Transverse colon (tissue), 3 donors: ENCODE results near the gene GPR171.

Source experiments
- CTCF ChIP-seq, 5 experiments: fragments of 200-600 bp in 3 of 5; fragments of 450-650 bp in 2 of 5; sonication (generic) in 3 of 5; IDR thresholded peaks; 1 replicate in 2 of 5; 2 replicates in 3 of 5; pipeline ENCODE4 v1.5.1; 2016 to 2017; ENCODE audit warnings: antibody characterized with exemption in 5 of 5, inconsistent platforms in 3 of 5, mild to moderate bottlenecking in 2 of 5, moderate library complexity in 1 of 5
- POLR2A ChIP-seq: fragments of 450-650 bp; IDR thresholded peaks from one replicate; pipeline ENCODE4 v1.6.1; 2016; ENCODE audit warnings: antibody characterized with exemption, mild to moderate bottlenecking, moderate library complexity

GRCh38 chr3:151182349-151183079 lies 20.5 kb downstream of the GPR171 start:
- TF ChIP-seq POLR2A (no peak), CTCF (IDR thresholded peaks at IDR 0.05) (no peak)
